ENCODE results near the gene TPST1.
"Not testable (repeated sequence)": the region's sequence is repeated elsewhere in the genome, so short reads cannot be mapped to it uniquely, and the experiment has no call there.

The TPST1 gene

DNA sequence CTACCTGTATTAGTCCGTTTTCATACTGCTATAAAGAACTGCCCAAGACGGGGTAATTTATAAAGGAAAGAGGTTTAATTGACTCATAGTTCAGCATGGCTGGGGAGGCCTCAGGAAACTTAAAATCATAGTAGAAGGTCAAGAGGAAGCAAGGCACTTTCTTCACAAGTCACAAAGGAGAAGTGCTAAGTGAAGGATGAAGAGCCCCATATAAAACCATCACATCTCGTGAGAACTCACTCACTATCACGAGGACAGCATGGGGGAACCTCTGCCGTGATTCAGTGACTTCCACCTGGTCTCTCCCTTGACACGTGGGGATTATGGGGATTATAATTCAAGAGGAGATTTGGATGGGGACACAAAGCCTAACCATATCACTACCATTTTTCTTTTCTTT, 119.9 kb downstream of the TPST1 start:
- in situ Hi-C loops (cut with HindIII; ENCODE audit: low sequenced_read_pairs) = not testable (repeated sequence)

DNA sequence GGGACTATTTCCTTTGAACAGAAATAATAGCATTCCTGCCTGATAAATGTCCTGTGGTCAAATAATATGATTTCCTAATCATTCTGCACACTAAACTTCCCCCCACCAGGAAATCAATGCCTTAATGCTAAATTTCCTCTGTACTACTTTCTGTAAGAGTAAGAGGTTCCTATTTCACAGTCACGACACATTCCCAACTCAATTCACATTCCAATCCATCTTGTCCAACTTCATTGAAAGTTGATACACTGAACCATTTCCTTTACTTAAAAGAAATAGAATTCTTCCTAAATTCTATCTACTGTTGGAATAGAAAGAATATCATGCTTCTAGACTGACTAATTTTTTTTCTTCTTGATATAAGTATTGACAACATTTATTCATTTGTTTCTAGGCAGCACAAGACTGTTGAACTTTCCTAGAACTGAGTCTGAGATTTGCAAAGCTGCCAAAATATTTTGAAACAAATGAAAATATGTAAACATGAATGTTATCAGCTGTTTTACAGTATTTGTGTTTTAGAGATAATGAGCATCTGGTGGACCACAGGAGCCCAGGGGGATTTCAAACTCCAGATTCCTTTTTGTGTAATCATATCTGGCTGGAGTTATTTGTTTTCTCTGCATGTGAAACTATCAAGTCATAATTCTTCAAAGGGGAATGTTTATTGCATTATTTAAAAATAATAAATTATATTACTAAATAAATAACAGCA, 121.5 kb downstream of the TPST1 start:
- in situ Hi-C loops (cut with HindIII; ENCODE audit: low sequenced_read_pairs) = no loop called here

DNA sequence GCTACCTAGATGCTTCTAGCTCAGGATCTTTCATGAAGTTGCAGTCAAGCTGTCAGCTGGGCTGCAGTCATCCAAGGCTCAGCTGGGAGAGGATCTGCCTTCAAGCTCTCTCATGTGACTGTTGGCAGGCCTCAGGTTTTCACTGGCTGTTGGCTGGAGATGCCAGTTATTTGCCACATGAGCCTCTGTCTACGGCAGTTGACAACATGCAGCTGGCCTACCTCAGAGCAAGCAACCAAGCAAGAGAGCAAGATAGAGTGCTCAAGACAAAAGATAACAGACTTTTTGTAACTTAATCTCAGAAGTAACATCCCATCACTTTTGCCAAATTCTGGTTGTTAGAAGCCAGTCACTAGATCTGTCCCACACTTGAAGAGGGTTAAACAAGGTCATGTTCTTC, 125.8 kb downstream of the TPST1 start:
- in situ Hi-C loops (cut with HindIII; ENCODE audit: low sequenced_read_pairs) = no loop called here

DNA sequence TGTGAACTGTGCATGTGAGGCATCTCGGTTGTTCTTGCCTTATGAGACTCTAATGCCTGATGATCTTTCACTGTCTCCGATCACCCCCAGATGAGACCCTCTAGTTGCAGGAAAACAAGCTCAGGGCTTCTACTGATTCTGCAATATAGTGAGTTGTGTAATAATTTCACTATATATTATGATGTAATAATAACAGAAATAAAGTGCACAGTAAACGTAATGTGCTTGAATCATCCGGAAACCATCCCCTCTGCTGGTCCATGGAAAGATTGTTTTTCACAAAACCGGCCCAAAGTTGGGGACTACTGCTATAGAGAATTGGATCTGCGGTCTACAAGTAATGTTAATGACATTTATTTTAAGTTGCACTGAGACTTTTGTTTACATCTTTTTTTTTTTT, 126.7 kb downstream of the TPST1 start:
- in situ Hi-C loops (cut with HindIII; ENCODE audit: low sequenced_read_pairs) = no loop called here

DNA sequence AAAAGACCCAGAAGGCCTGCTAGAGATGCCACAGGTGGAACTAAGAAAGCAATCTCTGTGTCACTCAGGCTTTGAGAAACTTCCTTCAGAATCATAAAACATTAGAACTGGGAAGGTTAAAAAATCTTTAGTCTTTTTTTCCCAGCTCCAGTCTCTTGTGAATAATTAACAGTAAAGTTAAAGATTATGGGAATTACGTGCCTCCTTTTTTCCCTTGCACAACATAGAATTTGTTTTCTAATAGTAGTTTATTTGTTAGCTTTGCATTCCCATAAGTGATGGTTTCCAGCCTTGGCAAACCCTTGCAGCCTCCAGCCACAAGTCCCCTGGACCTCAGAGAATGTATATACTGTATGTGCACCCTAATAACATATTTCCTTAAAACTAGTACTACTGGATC, 128.3 kb downstream of the TPST1 start:
- in situ Hi-C loops (cut with HindIII; ENCODE audit: low sequenced_read_pairs) = no loop called here

DNA sequence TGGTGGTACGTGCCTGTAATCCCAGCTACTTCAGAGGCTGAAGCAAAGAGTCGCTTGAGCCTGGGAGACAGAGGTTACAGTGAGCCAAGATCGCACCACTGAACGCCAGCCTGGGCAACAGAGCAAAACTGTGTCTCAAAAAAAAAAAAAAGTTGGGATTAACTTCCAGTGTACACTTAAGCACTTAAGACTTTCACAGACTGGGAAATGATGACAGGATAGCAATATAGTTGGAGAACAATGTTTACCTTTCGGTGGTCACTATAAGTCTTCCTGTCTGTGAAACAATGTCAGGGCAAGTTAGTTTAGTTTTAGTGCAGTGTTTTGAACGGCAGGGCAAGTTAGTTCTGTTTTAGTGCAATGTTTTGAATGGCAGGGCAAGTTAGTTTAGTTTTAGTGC, 130.2 kb downstream of the TPST1 start:
- in situ Hi-C loops (cut with HindIII; ENCODE audit: low sequenced_read_pairs) = no loop called here

DNA sequence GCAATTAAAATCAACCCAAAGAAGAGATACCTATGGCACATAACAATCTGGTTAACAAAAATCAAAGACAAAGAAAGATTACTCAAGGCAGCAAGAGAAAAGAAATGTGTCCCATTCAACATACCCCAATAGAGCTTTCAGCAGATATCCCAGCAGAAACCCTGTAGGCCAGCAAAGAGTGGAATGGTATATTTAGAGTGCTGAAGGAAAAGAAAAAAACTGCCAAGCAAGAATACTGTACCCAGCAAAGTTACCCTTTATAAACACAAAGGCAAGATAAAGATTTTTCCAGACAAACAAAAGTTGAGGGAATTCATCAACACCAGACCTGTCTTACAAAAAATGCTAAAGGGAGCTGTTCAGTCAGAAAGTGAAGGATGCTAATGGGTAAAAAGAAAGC, 131.6 kb downstream of the TPST1 start:
- in situ Hi-C loops (cut with HindIII; ENCODE audit: low sequenced_read_pairs) = no loop called here

DNA sequence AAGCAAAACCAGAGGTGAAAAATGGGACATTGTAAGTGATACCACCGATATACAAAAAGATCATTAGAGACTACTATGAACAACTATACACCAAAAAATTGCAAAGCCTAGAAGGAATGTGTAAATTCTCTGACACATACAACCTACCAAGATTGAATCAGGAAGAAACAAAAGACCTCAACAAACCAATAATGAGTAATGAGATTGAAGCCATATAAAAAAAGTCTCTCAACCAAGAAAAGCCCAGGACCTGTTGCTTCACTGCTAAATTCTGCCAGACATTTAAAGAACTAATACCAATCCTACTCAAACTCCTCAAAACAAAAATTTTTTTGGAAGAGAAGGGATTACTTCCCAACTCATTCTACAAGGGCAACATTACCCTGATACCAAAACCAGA, 134.0 kb downstream of the TPST1 start:
- in situ Hi-C loops (cut with HindIII; ENCODE audit: low sequenced_read_pairs) = no loop called here

DNA sequence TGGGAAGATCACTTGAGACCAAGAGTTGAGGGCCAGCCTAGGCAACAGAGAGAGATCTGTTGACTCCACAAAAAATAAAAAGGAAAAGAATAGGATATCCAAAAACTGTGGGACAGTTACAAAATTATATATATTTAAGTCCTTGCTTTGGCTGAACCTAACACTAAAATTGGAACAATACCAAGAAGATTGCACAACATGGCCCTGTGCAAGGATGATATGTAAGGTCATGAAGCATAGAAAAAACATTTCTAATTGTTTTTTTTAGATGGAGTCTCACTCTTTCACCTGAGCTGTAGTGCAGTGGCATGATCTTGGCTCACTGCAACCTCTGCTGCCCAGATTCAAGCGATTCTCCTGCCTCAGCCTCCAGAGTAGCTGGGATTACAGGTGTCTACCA, 139.0 kb downstream of the TPST1 start:
- in situ Hi-C loops (cut with HindIII; ENCODE audit: low sequenced_read_pairs) = no loop called here

DNA sequence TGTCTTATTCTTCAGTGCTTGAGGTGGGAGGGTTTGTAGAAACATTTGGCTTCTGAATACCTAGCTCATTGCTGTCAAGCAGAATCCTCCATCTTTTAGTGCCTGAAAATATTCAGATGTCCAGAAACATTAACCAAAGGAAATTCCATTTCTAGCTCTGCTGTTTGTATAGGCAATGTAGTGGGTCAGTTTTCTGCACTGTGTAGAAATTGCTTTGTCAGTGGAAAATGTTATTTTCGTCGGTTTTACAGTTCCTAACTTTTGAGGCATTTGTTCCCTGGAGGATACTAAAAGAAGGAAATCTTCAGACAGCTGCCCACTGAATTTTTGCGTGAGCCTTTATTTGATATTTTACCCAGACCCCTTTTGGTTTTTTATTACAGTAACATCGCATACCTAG, 143.4 kb downstream of the TPST1 start:
- in situ Hi-C loops (cut with HindIII; ENCODE audit: low sequenced_read_pairs) = no loop called here

DNA sequence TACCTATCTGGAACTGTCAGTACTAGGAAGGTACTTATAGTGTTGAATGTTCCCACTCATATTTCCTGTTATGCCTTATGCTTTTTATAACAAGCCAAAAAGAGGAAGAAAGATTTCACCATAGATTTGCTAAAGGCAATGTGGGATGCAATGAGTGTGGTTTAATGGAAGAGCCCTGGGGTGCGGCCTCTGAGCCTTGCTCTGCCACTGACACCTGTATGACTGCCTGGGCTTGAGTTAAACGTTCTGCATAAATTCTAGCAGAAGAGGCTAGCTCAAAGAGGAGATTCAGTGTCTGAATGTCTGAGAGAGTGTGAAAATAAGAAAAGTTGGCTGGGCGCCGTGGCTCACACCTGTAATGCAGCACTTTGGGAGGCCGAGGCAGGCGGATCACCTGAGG, 143.8 kb downstream of the TPST1 start:
- in situ Hi-C loops (cut with HindIII; ENCODE audit: low sequenced_read_pairs) = no loop called here

DNA sequence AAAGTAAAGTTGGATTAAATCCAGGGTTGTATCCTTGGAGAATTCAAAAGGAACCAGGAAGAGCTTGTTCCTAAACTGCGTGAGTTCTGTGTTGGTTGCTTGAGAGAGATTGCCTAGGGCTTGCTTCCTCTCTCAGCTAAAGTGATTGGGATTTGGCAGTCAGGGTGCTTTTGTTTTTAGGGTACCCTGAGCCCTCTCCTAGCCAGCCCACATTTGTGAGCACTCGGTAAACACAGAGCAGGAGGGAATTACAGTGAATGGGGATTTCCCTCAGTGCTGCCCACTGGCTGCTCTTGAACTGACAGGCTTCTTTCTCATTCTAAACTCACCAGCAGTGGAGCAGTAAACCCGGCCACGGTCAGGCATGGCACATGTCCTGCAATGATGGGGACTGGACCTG, 146.9 kb downstream of the TPST1 start:
- in situ Hi-C loops (cut with HindIII; ENCODE audit: low sequenced_read_pairs) = no loop called here

DNA sequence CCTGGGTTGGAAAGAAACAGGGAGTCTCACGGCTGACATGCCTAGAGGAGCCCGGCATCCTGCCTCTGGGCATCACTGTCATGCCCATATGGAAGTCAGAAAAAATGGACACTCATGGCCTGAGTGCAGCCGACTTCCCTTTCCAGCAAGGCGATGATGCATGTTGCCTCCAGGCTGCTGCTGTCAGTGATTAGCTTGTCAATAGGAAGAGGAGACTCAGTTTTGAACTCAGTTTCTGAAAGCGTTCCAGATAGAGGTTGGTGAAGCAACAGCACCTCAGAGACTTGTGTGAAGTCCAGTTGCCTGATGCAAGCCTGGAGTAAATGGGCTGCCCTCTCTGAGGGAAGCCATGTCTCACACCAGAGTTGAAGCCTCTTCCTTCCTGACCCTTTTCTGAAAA, 148.4 kb downstream of the TPST1 start:
- in situ Hi-C loops (cut with HindIII; ENCODE audit: low sequenced_read_pairs) = no loop called here

DNA sequence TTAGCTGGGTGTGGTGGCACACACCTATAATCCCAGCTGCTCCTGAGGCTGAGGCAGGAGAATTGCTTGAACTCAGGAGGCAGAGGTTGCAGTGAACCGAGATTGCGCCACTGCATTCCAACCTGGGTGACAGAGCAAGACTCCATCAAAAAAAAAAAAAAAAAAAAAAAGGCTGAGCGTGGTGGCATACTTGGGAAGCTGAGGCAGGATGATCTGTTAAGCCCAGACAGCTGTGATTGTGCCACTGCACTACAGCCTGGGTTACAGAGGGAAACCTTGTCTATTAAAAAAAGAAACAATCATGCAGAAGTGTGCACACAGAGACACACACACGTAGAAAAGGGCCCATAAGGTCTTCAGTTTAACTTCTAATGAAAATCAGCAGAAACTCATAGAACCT, 150.6 kb downstream of the TPST1 start:
- in situ Hi-C loops (cut with HindIII; ENCODE audit: low sequenced_read_pairs) = no loop called here

DNA sequence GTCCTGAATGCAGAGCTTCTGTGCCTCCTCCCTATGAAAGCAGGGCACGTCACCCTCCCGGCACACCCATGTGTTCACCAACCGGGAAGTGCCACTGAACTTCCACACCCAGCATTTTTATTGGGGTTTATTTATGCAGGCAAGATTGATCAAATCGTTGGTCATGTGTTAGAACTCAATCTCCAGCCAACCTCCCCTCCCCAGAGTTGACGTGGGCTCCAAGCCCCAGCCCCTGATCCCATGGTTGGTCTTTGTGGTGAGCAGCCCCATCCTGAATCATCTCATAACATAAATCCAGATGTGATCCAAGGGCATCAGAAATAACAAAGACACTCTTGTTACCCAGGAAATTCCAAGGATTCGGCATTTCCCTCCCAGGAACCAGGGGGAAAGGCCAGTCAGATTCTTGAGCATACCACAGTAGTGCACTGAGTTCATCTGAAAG, 151.2 kb downstream of the TPST1 start:
- in situ Hi-C loops (cut with HindIII; ENCODE audit: low sequenced_read_pairs) = no loop called here

DNA sequence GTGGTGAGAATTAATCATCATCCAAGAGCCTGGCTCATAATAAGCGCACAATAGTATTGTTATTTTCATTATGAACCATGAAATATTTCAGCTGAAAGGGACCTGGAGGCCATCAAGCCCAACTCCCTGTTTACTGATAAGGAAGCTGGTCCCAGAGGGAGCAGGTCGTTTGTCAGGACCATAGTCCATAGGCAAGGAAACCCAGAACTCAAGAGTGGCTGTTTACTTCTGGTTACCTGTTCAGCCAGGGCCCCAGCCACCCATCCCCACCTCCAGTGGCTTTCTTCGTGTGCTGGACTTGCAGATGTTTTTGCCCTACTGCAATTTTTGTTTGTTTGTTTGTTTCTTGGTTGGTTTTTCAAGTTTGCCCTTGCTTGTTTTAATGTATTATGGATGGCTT, 152.0 kb downstream of the TPST1 start:
- in situ Hi-C loops (cut with HindIII; ENCODE audit: low sequenced_read_pairs) = no loop called here

DNA sequence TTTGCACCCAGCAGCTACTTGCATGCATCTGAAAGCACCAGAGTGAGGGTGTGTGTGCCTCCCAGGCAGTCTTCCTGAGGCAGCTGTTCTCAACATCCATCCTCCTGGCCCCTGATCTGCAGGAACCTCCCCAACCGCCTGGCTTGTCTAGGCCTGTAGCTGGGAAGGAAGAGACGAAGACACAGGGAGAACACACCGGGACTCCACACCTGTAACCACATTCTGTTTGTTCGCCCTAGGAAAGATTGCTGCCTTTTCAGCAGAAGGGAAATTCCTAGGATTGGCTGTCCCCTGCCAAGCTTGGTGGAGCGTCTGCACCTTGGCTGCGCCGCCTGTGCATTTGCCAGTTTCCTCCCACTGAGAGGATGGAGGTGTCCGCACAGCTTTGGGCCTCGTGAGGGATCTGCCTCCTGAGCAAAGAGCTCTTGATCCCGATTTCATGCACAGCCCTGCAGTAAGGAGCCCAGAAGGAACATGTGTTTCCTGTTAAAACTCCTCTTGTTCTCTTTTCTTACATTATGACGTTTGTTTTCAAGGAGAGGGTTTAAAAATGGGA, 154.6 kb downstream of the TPST1 start:
- in situ Hi-C loops (cut with HindIII; ENCODE audit: low sequenced_read_pairs) = no loop called here

DNA sequence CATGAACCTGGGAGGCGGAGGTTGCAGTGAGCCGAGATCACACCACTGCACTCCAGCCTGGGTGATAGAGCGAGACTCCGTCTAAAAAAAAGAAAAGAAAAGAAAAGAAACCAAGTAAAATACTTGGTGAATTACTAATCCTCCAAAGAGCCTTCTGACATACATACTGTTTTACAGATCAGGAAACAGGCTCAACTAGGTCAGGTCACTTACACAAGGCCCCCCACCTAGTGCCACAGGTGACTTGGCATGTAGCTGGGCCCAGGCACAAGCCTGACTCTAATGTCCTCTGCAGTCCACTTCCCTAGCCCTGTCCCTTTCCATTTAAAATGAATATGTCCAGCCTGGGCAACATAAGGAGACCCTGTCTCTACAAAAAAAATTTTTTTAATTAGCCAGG, 157.0 kb downstream of the TPST1 start:
- in situ Hi-C loops (cut with HindIII; ENCODE audit: low sequenced_read_pairs) = no loop called here

DNA sequence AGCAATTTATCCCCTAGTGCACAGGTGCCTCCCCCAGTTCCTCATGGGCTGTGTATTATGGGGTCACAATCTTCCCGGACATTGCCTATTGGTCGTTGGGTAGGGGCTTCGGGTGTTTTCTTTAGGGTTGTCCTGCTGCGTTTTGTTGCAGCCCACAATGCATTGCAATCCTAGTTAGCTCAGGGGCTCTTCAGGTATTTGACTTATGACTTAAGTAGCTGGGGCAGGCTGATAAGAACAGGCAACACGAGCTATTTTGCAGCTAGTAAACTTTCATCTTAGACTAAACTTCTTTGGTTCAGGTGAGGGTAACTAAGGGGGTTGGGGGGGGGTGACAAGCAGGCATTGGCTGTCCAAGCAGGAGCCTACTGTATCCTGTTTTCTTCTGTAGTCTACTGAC, 158.5 kb downstream of the TPST1 start:
- in situ Hi-C loops (cut with HindIII; ENCODE audit: low sequenced_read_pairs) = no loop called here

DNA sequence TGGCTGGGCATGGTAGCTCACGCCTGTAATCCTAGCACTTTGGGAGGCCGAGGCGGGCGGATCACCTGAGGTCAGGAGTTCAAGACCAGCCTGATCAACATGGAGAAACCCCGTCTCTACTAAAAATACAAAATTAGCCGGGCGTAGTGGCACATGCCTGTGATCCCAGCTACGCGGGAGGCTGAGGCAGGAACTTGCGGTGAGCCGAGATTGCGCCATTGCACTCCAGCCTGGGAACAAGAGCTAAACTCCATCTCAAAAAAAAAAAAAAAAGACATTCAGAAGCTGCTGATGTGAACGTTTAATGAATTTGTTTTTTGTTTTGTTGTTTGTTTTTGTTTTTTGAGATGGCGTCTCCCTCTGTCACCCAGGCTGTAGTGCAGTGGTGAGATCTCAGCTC, 159.9 kb downstream of the TPST1 start:
- in situ Hi-C loops (cut with HindIII; ENCODE audit: low sequenced_read_pairs) = not testable (repeated sequence)

DNA sequence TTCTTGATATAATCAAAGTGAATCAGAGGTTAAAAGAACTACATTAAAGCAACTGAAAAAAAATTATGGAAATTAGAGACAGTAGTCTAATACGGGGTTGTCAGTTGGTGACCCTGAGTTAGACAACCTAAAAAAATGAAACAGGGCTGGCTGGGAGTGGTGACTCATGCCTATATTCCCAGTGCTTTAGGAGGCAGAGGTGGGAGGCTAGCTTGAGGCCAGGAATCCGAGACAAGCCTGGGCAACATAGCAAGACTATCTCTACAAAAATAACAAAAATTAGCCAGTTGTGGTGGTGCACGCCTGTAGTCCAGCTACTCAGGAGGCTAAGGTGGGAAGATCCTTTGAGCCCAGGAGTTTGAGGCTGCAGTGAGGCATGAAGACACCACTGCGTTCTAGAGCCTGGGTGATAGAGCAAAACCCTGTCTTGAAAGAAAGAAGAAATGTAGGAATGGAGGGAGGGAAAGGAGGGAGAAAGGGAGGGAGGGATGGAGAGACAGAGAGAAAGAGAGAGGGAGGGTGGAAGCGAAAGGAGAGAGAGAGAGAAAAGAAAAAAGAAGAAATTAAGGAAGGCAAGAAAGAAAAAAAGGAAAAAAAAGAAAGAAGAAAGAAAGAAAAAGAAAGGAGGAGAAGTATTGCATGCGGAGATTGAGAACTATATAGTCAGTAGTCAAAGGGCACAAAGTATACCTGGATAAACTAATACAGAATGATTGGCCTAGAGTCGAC, 166.1 kb downstream of the TPST1 start:
- in situ Hi-C loops (cut with HindIII; ENCODE audit: low sequenced_read_pairs) = no loop called here

DNA sequence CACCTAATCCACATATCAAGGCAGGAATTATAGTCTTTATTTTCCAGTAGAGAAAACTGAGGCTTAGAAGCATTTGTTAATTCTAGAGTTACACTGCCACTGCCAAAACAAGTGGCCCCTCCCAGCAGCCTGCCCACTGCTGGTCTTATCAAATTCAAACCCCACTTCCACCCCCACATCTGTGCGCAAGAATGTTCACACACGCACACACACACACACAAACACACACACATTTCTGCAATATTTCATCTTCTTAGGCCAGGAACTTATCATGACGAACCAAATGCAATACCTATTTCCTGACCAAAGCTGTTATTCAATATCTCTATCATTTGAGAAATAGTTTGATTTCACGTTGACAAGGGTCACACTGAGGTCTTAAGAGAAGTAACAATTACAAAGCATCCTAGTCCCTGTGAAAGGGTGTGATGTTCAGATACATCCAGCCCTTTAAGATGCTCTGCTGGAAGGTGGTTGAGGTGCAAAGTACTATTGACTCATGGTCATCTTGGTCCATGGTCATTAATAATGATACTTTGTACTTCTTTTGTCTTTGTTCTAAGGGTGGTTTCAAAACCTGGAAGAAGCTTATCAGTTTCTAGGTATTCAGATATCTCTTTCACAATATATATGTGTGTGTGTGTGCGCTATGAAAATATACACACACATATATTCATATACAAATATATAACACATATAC, 169.2 kb downstream of the TPST1 start:
- in situ Hi-C loops (cut with HindIII; ENCODE audit: low sequenced_read_pairs) = not testable (repeated sequence)

Measured in DLD1 (cell line).